Kidney (tissue), 14 donors: ENCODE data around the gene AP5Z1. TPM values are rescaled to one million over a fixed set of nuclear protein-coding genes. Genes with fewer than 3 reads are reported as not detected.

Experiments
- DNase-seq, 5 donors: peaks; one replicate each; pipeline ENCODE4 v3.0.0-alpha.2; 2013 to 2020
- FAIRE-seq: peaks from 2 replicates; lab custom pipeline; 2012; peaks lifted over from hg19 to GRCh38; lab: Jason Lieb, UNC
- H3K27ac ChIP-seq, 2 donors: one replicate each; pipeline ENCODE4 v1.7.0; 2013; ENCODE audit warnings: low read depth in 2 of 2, low read length in 2 of 2, inconsistent platforms in 1 of 2
- H3K27me3 ChIP-seq: one replicate; pipeline ENCODE4 v1.7.1; 2013; ENCODE audit warnings: low read length, inconsistent platforms; ENCODE audit not compliant: control insufficient read depth, insufficient read depth
- H3K36me3 ChIP-seq, 3 donors: one replicate each; pipeline versions ENCODE4 v1.7.0 to v1.7.1; 2013; ENCODE audit warnings: low read length in 3 of 3, control low read depth in 1 of 3, inconsistent platforms in 1 of 3; ENCODE audit not compliant: insufficient read depth in 3 of 3, control insufficient read depth in 2 of 3
- H3K4me1 ChIP-seq, 3 donors: one replicate each; pipeline versions ENCODE4 v1.7.0 to v1.7.1; 2013; ENCODE audit warnings: low read length in 3 of 3, inconsistent platforms in 1 of 3, low read depth in 1 of 3; ENCODE audit not compliant: control insufficient read depth in 2 of 3, insufficient read depth in 2 of 3
- H3K4me3 ChIP-seq, 3 donors: one replicate each; pipeline versions ENCODE4 v1.7.0 to v1.8.1; 2013; ENCODE audit warnings: low read length in 3 of 3, control low read depth in 1 of 3, inconsistent platforms in 1 of 3
- H3K9ac ChIP-seq, 3 donors: one replicate each; pipeline versions ENCODE4 v1.7.0 to v1.7.1; 2013; ENCODE audit warnings: low read length in 3 of 3, control low read depth in 1 of 3, inconsistent platforms in 1 of 3
- H3K9me3 ChIP-seq, 3 donors: one replicate each; pipeline versions ENCODE4 v1.7.0 to v1.7.1; 2013; ENCODE audit warnings: low read length in 3 of 3, control low read depth in 1 of 3, inconsistent platforms in 1 of 3; ENCODE audit not compliant: control insufficient read depth in 2 of 3, insufficient read depth in 1 of 3
- intact Hi-C: fragments of 100-400 bp; cut with DNase I; formaldehyde crosslinking; loops from one replicate; pipeline ENCODE4 v1.11.1; 2022
- polyA plus RNA-seq: library from polyadenylated mRNA; stranded (reverse); fragments of 350-450 nt; fragmentation: Illumina TruSeq; extraction: RNeasy Lipid Tissue Mini Kit (QIAGEN cat#74804); gene quantifications from one replicate; pipeline ENCODE4 v1.2.3, GENCODE V29; 2014; ENCODE audit warnings: low read depth, low replicate concordance; ENCODE audit not compliant: insufficient read depth
- total RNA-seq: library from RNA; stranded (reverse); fragmentation: NEBNext Ultra II Directional; extraction: Animal tissue kit (Norgen Biotek cat#: 25700); gene quantifications from one replicate; pipeline ENCODE4 v1.2.1, GENCODE V29; 2021
- TF ChIP-seq, protein P1 (sequence below): IDR thresholded peaks from 3 replicates; pipeline ENCODE4 v1.5.1; 2012; ENCODE audit warnings: mild to moderate bottlenecking, moderate library complexity, borderline replicate concordance; ENCODE audit not compliant: insufficient read depth; ENCODE audit errors: extremely low read depth
- donor health status: control.
- donor health status: control.
- donor health status: control.
- donor health status: control.
- donor health status: control.
- donor health status: DM: yes; HTN: yes; CAD: no.
- donor health status: Normal renal cell carcinoma (clear cell type).

AP5Z1 gene
- total and polyA plus RNA-seq, 2 donors from 2014 or later = 23.4 to 38.5 TPM

- no peaks in the 10 kb centered on the region for H3K36me3 ChIP-seq
- H3K4me3 ChIP-seq = no peak overlapping the region
- TF ChIP-seq, protein P1, sequence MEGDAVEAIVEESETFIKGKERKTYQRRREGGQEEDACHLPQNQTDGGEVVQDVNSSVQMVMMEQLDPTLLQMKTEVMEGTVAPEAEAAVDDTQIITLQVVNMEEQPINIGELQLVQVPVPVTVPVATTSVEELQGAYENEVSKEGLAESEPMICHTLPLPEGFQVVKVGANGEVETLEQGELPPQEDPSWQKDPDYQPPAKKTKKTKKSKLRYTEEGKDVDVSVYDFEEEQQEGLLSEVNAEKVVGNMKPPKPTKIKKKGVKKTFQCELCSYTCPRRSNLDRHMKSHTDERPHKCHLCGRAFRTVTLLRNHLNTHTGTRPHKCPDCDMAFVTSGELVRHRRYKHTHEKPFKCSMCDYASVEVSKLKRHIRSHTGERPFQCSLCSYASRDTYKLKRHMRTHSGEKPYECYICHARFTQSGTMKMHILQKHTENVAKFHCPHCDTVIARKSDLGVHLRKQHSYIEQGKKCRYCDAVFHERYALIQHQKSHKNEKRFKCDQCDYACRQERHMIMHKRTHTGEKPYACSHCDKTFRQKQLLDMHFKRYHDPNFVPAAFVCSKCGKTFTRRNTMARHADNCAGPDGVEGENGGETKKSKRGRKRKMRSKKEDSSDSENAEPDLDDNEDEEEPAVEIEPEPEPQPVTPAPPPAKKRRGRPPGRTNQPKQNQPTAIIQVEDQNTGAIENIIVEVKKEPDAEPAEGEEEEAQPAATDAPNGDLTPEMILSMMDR = no peak
- peak in 1 of 5 donors; percentile 24 for DNase-seq
- H3K27ac ChIP-seq = no peak overlapping the region
- no peaks in the 10 kb centered on the region for H3K9me3 ChIP-seq
- intact Hi-C loops = no loop called here
- peaks cover 0 to 3% (median 0%) of the 10 kb centered on the region in 3 donors for H3K4me1 ChIP-seq
- H3K9ac ChIP-seq = no peak overlapping the region
- H3K27me3 ChIP-seq = no peaks in the 10 kb centered on the region
- FAIRE-seq = no peak
Measured at GRCh38 chr7:4822677-4823076, 47.3 kb downstream of the AP5Z1 start.

GRCh38 chr7:4823441-4824119, 48.2 kb downstream of the AP5Z1 start:
- no peaks in the 10 kb centered on the region for H3K9me3 ChIP-seq
- FAIRE-seq = no peak
- TF ChIP-seq, protein P1 = no peak
- H3K36me3 ChIP-seq = no peaks in the 10 kb centered on the region
- intact Hi-C loops = no loop called here
- DNase-seq = peak in 2 of 5 donors; percentile 28 to 43
- peaks cover 0 to 3% (median 0%) of the 10 kb centered on the region in 3 donors for H3K4me1 ChIP-seq
- no peak overlapping the region for H3K27ac ChIP-seq
- no peak overlapping the region for H3K9ac ChIP-seq
- H3K27me3 ChIP-seq = no peaks in the 10 kb centered on the region
- no peak overlapping the region for H3K4me3 ChIP-seq

GRCh38 chr7:4824120-4824775, 48.8 kb downstream of the AP5Z1 start:
- TF ChIP-seq, protein P1 = no peak
- Histone ChIP-seq H3K36me3 (no peaks in the 10 kb centered on the region), H3K4me3 (no peak overlapping the region), H3K9me3 (no peaks in the 10 kb centered on the region), H3K4me1 (peaks cover 0 to 3% (median 0%) of the 10 kb centered on the region in 3 donors), H3K9ac (no peak overlapping the region), H3K27me3 (no peaks in the 10 kb centered on the region), H3K27ac (no peak overlapping the region)
- intact Hi-C loops = no loop called here
- DNase-seq (peak in 2 of 5 donors; percentile 35 to 37), FAIRE-seq (no peak)
